Activated T-helper 1 cell treated with Interleukin-2 at 50 U/mL for 16 hours (primary cell): ENCODE data around the gene GABBR1.
A peak's percentile ranks its signal among the peaks of the same experiment; 100 is the strongest.
"Not testable (repeated sequence)": the region's sequence is repeated elsewhere in the genome, so short reads cannot be mapped to it uniquely, and the experiment has no call there.

Experiments
- DNase-seq: peaks from one replicate; pipeline ENCODE4 v3.0.0-alpha.2; 2020; ENCODE audit warnings: low read depth

The GABBR1 gene

GRCh38 chr6:29632789-29633533 is at the start of gene GABBR1:
GABBR1 (minus strand) TSS chr6:29633183; CDS start chr6:29632385, 798 bp downstream.
- DNase-seq, result peak; percentile 66

- no peak for DNase-seq
Observed at GRCh38 chr6:29681811-29682210, 48.8 kb upstream of the GABBR1 start.

- no peak for DNase-seq
Observed at GRCh38 chr6:29680904-29681303, 47.9 kb upstream of the GABBR1 start, which contains the start of gene ZFP57. ZFP57 (minus strand) TSS chr6:29681152; CDS start chr6:29677003, 4,149 bp downstream.

DNA sequence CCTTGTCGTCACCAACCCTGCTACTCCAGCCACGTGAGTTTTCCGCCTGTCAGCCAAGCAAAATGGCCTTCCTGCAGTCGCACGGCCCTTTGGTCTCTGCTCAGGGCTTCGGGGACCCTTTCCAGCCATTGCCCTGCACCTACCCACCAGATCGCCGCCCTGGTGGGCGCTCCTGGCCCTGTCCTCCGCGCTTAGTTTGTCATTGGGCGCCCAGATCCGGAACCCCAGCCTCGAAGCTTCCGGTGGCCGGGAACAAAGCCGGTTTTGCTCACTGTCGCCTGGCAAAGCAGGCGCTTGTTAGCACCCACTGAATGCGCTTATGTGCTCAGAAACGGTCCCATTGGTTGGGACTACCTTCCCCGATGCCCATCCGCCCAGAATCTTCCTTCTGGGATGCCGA is 47.4 kb upstream of the GABBR1 start:
- DNase-seq, result no peak

GRCh38 chr6:29679962-29680361 is 47.0 kb upstream of the GABBR1 start:
- DNase-seq, result no peak

GRCh38 chr6:29678114-29678513 is 45.1 kb upstream of the GABBR1 start:
- no peak for DNase-seq

GRCh38 chr6:29676981-29677601 is 44.1 kb upstream of the GABBR1 start:
- DNase-seq, result no peak

GRCh38 chr6:29675561-29675960 is 42.6 kb upstream of the GABBR1 start:
- no peak for DNase-seq

DNA sequence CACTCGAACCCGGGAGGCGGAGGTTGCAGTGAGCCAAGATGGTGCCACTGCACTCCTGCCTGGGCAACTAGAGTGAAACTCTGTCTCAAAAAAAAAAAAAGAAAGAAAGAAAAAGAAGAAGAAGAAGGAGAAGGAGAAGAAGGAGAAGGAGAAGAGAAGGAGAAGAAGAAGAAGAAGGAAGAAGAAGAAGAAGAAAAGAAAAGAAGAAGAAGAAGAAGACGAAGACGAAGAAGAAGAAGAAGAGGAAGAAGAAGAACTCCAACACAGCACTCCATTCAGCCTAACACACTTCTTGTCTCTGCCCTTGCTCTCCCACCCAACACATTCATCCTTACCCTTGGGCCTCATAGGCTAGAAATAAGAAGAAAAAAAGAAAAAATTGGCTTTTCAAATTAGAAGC is 41.0 kb upstream of the GABBR1 start:
- DNase-seq, result no peak

DNA sequence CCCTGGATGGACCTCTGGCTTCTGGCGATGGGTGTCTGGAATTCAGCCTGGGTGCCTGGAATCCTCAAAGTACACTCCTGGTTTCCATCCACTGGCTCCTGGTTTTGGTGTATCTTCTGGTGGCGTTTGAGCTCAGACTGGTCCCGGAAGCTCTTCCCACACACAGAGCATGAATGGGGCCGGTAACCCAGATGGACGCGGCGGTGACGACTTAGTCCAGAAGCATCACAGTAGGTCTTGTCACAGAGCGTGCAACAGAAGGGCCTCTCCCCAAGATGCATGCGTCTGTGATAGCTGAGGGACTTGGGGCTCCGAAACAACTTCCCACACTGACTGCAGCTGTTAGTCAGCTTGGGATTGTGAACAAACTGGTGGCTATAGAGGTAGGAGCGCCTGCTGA is 40.2 kb upstream of the GABBR1 start:
- no peak for DNase-seq

DNA sequence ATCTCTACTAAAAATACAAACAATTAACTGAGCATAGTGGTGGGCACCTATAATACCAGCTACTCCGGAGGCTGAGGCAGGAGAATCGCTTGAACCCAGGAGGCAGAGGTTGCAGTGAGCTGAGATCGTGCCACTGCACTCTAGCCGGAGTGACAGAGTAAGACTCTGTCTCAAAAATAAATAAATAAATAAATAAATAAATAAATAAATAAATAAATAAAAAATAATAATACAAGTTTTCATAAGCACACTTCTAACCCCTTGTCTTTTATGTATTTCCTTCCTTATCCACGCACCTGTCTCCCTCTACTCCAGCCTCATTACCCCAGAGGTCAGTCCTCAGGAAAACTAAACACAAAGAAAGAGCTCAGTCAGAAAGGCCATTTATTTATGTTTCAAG is 39.1 kb upstream of the GABBR1 start:
- DNase-seq, result not testable (repeated sequence)

DNA sequence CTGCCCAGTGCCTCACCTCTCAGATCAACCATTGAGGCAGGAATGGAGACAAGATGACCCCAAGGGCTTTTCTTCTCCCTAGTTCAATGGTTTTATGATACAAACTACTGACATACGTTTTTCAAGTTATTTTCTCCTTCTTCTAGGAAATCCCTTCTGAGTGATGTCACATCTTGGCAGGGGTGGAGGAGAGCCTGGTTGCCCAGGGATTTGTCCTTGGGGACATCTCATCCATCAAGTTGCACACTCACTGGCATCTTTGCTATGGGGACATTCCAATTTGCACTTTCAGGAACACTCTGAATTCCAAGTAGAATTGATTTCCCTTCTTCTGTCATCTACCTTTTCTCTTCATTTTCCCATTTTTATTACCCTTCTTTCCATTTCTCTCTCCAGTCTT is 38.0 kb upstream of the GABBR1 start:
- no peak for DNase-seq

- DNase-seq, result no peak
Observed at GRCh38 chr6:29667158-29667557, 34.2 kb upstream of the GABBR1 start.

DNA sequence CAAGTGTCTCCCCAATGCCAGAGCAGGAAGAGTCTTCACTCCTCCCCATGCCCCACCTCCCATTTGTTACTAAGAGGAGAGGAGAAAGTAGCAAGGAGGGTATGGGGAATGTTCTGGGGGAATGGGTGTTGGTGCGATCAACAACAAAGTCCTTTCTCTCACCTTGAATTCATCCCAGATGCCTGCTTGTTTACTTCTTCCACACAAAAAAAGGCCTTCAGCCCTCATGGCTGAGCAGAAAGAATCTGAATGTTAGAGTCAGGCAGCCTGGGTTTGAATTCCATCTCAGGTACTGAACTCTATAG is 33.8 kb upstream of the GABBR1 start:
- no peak for DNase-seq

GRCh38 chr6:29665942-29666825 is 33.2 kb upstream of the GABBR1 start:
- DNase-seq, result no peak

- DNase-seq, result no peak
Observed at GRCh38 chr6:29663300-29664042, 30.5 kb upstream of the GABBR1 start.

- not testable (repeated sequence) for DNase-seq
Observed at GRCh38 chr6:29661502-29662141, 28.6 kb upstream of the GABBR1 start.

DNA sequence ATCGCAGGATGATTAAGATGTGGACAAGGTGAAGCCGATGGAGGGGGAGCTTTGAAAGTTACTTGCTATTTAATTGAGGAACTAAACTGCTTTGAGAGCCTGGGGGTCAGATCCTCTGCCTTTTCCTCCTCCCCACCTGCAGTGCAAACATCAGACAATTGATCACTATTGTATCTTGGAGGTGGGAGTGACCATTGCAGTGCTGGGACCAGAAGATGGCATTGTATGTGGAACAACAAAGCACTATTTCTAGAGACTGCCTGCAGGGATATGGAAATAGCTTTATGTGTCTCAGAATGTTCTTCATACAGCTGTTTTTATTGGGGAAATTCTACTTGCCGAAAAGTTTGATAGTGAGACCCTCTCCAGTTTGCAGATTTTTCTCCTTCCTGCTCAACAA is 28.1 kb upstream of the GABBR1 start:
- DNase-seq, result no peak

- DNase-seq, result no peak
Observed at GRCh38 chr6:29656798-29657197, 23.8 kb upstream of the GABBR1 start, which contains the start of gene MOG. MOG (plus strand) TSS chr6:29657092; CDS start chr6:29657210, 118 bp downstream.

GRCh38 chr6:29656157-29656556 is 23.2 kb upstream of the GABBR1 start:
- DNase-seq, result no peak

DNA sequence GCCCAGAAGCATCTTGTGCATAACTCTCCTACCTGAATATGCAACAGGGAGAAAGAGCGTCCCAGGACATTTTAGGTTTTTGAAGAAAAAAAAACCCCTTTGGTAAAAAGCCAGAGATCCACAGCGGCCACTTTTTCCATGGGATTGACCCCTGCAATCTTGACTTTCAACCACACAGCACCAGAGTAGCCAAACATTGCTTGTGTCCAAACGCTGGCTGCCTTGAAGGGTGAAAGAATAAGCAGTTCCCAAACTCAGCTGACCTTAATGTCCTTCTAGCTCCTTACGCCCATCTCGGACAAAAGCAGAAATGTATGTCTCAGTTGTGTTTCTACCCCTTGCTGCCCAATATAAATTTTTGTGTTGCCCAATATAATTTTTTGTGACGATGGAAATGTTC is 22.7 kb upstream of the GABBR1 start:
- DNase-seq, result no peak
